ENCODE data around the gene APIP.

GRCh38 chr11:34846467-34846866 lies 69.7 kb downstream of the APIP start:
- no peak for TF ChIP-seq GABPA (IDR thresholded peaks at IDR 0.05; ENCODE audit: low read depth)
- no peak for TF ChIP-seq EZH2 (IDR thresholded peaks at IDR 0.05; ENCODE audit: borderline replicate concordance, control insufficient read depth, low read depth, low read length)
- no peak for TF ChIP-seq BHLHE40 (IDR thresholded peaks at IDR 0.05; ENCODE audit: borderline replicate concordance in 1 of 2, low read depth in 2 of 2, low read length in 1 of 2)
- TF ChIP-seq POLR2A (IDR thresholded peaks at IDR 0.05; ENCODE audit: low read depth, low read length): no peak
- TF ChIP-seq, protein P1, sequence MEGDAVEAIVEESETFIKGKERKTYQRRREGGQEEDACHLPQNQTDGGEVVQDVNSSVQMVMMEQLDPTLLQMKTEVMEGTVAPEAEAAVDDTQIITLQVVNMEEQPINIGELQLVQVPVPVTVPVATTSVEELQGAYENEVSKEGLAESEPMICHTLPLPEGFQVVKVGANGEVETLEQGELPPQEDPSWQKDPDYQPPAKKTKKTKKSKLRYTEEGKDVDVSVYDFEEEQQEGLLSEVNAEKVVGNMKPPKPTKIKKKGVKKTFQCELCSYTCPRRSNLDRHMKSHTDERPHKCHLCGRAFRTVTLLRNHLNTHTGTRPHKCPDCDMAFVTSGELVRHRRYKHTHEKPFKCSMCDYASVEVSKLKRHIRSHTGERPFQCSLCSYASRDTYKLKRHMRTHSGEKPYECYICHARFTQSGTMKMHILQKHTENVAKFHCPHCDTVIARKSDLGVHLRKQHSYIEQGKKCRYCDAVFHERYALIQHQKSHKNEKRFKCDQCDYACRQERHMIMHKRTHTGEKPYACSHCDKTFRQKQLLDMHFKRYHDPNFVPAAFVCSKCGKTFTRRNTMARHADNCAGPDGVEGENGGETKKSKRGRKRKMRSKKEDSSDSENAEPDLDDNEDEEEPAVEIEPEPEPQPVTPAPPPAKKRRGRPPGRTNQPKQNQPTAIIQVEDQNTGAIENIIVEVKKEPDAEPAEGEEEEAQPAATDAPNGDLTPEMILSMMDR (IDR thresholded peaks at IDR 0.05 in 2 of 3, conservative IDR thresholded peaks at IDR 0.05 in 1 of 3; ENCODE audit: control insufficient read depth in 2 of 3, extremely low read depth in 1 of 3, insufficient read depth in 1 of 3, low read depth in 3 of 3, low read length in 3 of 3): no peak
- TF ChIP-seq BRCA1 (IDR thresholded peaks at IDR 0.05; ENCODE audit: low read depth, low read length): no peak
